ENCODE results near the gene TAOK3. TPM values are rescaled to one million over a fixed set of nuclear protein-coding genes. Genes with fewer than 3 reads are reported as not detected.

Gene TAOK3
- total and polyA plus RNA-seq, 9 of the 15 experiments (the other 6 are each of a cell fraction or from before 2014, with no cell fraction given): 24.3 to 83.5 (median 47.1) TPM

- TF ChIP-seq ZBTB40 (IDR thresholded peaks at IDR 0.05): no peak
- no peak for TF ChIP-seq ZBTB40 (CRISPR knock-in tag; IDR thresholded peaks at IDR 0.05)
- 0 out of 2 replicates have a peak, but pooled peaks have one; percentile 73 for TF ChIP-seq ZNF766 (CRISPR knock-in tag; conservative IDR thresholded peaks at IDR 0.05)
- no peak for TF ChIP-seq ZNF449 (CRISPR knock-in tag; IDR thresholded peaks at IDR 0.05)
- TF ChIP-seq BACH1 (tag; IDR thresholded peaks at IDR 0.05): peak; percentile 47; the same call in 1 of the 2 replicates
- TF ChIP-seq ARID3B (CRISPR knock-in tag; IDR thresholded peaks at IDR 0.05; ENCODE audit: borderline replicate concordance): no peak
- no peak for TF ChIP-seq NCOA1 (IDR thresholded peaks at IDR 0.05; ENCODE audit: low read depth)
- no peak for TF ChIP-seq MECOM (CRISPR knock-in tag; IDR thresholded peaks at IDR 0.05)
- TF ChIP-seq U2AF1 (optimal IDR thresholded peaks at IDR 0.05; ENCODE audit: low read depth, low read length): no peak
- TF ChIP-seq TAF15 (IDR thresholded peaks at IDR 0.05; ENCODE audit: low read depth, low read length): no peak
- no peak for TF ChIP-seq ZNF436 (CRISPR knock-in tag; IDR thresholded peaks at IDR 0.05)
- no peak for TF ChIP-seq CLOCK (CRISPR knock-in tag; IDR thresholded peaks at IDR 0.05; ENCODE audit: borderline replicate concordance)
Observed at GRCh38 chr12:118357257-118358007, 15.3 kb downstream of the TAOK3 start (continued).

Data from K562 (cell line).